Measurements from ENCODE around the gene SNAPC4. TPM values are rescaled to one million over a fixed set of nuclear protein-coding genes. Genes with fewer than 3 reads are reported as not detected.

Gene SNAPC4
- total RNA-seq, 1 experiment from 2014 or later: 7.5 TPM

DNA sequence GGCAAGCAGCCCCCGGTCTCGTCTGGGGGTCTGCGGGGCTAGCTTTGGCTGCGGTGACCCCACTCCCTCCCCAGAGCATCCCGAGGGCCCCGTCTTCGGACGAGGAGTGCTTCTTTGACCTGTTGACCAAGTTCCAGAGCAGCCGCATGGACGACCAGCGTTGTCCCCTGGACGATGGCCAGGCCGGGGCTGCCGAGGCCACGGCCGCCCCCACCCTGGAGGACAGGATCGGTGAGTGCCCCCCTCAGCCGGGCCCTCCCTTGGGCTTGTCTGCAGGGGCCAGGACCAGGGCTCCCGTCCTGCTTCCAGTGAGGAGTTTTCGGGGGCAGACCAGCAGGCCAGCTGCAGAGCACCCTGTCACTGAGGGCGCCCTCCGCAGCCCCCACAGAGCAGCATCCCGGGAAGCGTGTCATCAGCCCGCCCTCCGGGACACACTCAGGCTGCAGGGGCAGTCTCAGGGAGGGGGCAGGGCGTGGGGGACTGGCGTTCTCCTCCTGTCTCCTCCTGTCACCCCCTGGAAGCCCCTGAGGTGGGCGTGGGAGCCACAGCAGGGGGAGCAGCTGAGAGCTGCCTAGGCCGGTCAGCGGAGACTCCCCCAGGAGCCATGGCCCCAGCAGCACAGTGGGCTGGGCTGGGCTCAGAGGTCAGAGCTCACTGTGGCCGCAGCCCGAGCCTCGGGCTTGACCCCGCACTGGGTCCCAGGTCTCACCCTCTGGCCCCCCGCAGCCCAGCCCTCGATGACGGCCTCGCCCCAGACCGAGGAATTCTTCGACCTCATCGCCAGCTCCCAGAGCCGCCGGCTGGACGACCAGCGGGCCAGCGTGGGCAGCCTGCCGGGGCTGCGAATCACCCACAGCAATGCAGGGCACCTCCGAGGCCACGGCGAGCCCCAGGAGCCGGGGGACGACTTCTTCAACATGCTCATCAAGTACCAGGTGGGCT, 44.1 kb downstream of the SNAPC4 start:
- Histone ChIP-seq H3K4me3 (ENCODE audit: low read length) (no peak overlapping the region), H3K27me3 (ENCODE audit: low read length) (no peaks in the 10 kb centered on the region), H3F3A (ENCODE audit: low read length, unreplicated experiment) (no peaks in the 10 kb centered on the region), H3K4me1 (ENCODE audit: insufficient read depth, low read length) (peaks cover 6% of the 10 kb centered on the region; the same call in 1 of the 2 replicates), H3K27ac (ENCODE audit: low read length) (no peak overlapping the region), H3K36me3 (ENCODE audit: low read depth, low read length) (no peaks in the 10 kb centered on the region), H3K9me2 (replicated peaks; ENCODE audit: low read length) (no peaks in the 10 kb centered on the region), H2AFZ (ENCODE audit: low read length) (no peak overlapping the region), H4K20me1 (ENCODE audit: low read length) (no peaks in the 10 kb centered on the region), H3K79me2 (ENCODE audit: low read length) (no peaks in the 10 kb centered on the region), H3K9me3 (ENCODE audit: low read length) (no peaks in the 10 kb centered on the region), H3K9ac (ENCODE audit: low read length) (no peak overlapping the region), H3K4me2 (ENCODE audit: low read length) (no peak overlapping the region)
- TF ChIP-seq EZH2 (IDR thresholded peaks at IDR 0.05; ENCODE audit: low read length, unreplicated experiment) (no peak), EZH2phosphoT487 (IDR thresholded peaks at IDR 0.05; ENCODE audit: borderline replicate concordance, low read length) (no peak)
- TF ChIP-seq, protein P1, sequence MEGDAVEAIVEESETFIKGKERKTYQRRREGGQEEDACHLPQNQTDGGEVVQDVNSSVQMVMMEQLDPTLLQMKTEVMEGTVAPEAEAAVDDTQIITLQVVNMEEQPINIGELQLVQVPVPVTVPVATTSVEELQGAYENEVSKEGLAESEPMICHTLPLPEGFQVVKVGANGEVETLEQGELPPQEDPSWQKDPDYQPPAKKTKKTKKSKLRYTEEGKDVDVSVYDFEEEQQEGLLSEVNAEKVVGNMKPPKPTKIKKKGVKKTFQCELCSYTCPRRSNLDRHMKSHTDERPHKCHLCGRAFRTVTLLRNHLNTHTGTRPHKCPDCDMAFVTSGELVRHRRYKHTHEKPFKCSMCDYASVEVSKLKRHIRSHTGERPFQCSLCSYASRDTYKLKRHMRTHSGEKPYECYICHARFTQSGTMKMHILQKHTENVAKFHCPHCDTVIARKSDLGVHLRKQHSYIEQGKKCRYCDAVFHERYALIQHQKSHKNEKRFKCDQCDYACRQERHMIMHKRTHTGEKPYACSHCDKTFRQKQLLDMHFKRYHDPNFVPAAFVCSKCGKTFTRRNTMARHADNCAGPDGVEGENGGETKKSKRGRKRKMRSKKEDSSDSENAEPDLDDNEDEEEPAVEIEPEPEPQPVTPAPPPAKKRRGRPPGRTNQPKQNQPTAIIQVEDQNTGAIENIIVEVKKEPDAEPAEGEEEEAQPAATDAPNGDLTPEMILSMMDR (conservative IDR thresholded peaks at IDR 0.05; ENCODE audit: low read depth, low read length): no peak
- ChIA-PET POLR2A (ENCODE audit: unreplicated experiment) (no interaction called here), CTCF (no interaction called here)
- no peak for DNase-seq
- no peak for ATAC-seq
- intact Hi-C loops (cut with micrococcal nuclease): no loop called here
- no TSS peak for BruUV-seq (replicated peaks)

DNA sequence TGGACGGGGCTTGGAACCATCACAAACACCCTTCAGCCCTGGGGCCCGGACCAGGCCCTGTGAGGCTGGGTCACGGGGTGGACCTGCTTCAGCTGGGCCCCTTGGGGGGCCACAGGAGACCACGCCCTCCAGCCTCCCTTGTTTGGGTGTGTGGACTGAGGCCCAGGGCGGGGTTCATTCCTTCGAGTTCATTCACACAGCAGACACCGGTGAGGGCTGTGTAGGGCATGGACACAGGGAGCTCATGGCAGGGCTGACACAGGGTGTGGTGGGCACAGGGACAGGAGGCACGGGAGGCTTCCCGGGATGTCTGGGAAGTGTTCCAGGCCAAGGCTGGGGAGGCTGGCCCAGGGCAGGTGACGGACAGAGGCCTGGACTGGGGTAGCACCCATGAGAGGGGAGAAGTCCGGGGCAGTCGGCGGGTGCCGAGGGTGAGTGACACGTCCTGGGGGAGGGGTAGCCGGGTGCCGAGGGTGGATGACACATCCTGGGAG, 45.3 kb downstream of the SNAPC4 start:
- no peaks in the 10 kb centered on the region for H3F3A ChIP-seq (ENCODE audit: low read length, unreplicated experiment)
- H3K4me3 ChIP-seq (ENCODE audit: low read length): no peak overlapping the region
- ATAC-seq (peak; percentile 74), DNase-seq (peak; percentile 42)
- ChIA-PET CTCF (no interaction called here), POLR2A (ENCODE audit: unreplicated experiment) (interaction anchor here (0.6 to 1.0 kb wide), 2 partner anchors 8 to 257 kb away, joined by 3 to 6 read pairs; no protein-coding TSS in a partner anchor)
- no peaks in the 10 kb centered on the region for H3K27me3 ChIP-seq (ENCODE audit: low read length)
- no peak for TF ChIP-seq EZH2phosphoT487 (IDR thresholded peaks at IDR 0.05; ENCODE audit: borderline replicate concordance, low read length)
- no peak for TF ChIP-seq EZH2 (IDR thresholded peaks at IDR 0.05; ENCODE audit: low read length, unreplicated experiment)
- TF ChIP-seq, protein P1 (conservative IDR thresholded peaks at IDR 0.05; ENCODE audit: low read depth, low read length): no peak
- H4K20me1 ChIP-seq (ENCODE audit: low read length): no peaks in the 10 kb centered on the region
- no peak overlapping the region for H2AFZ ChIP-seq (ENCODE audit: low read length)
- intact Hi-C loops (cut with micrococcal nuclease): no loop called here
- H3K9me3 ChIP-seq (ENCODE audit: low read length): no peaks in the 10 kb centered on the region
- H3K79me2 ChIP-seq (ENCODE audit: low read length): no peaks in the 10 kb centered on the region
- H3K4me2 ChIP-seq (ENCODE audit: low read length): peak overlapping the region; percentile 22
- H3K9me2 ChIP-seq (replicated peaks; ENCODE audit: low read length): no peaks in the 10 kb centered on the region
- H3K27ac ChIP-seq (ENCODE audit: low read length): no peak overlapping the region
- no peaks in the 10 kb centered on the region for H3K36me3 ChIP-seq (ENCODE audit: low read depth, low read length)
- H3K4me1 ChIP-seq (ENCODE audit: insufficient read depth, low read length): peaks cover 6% of the 10 kb centered on the region; the same call in 1 of the 2 replicates
- H3K9ac ChIP-seq (ENCODE audit: low read length): no peak overlapping the region
- no TSS peak for BruUV-seq (replicated peaks)
